ENCODE data around the gene GPATCH8.

DNA sequence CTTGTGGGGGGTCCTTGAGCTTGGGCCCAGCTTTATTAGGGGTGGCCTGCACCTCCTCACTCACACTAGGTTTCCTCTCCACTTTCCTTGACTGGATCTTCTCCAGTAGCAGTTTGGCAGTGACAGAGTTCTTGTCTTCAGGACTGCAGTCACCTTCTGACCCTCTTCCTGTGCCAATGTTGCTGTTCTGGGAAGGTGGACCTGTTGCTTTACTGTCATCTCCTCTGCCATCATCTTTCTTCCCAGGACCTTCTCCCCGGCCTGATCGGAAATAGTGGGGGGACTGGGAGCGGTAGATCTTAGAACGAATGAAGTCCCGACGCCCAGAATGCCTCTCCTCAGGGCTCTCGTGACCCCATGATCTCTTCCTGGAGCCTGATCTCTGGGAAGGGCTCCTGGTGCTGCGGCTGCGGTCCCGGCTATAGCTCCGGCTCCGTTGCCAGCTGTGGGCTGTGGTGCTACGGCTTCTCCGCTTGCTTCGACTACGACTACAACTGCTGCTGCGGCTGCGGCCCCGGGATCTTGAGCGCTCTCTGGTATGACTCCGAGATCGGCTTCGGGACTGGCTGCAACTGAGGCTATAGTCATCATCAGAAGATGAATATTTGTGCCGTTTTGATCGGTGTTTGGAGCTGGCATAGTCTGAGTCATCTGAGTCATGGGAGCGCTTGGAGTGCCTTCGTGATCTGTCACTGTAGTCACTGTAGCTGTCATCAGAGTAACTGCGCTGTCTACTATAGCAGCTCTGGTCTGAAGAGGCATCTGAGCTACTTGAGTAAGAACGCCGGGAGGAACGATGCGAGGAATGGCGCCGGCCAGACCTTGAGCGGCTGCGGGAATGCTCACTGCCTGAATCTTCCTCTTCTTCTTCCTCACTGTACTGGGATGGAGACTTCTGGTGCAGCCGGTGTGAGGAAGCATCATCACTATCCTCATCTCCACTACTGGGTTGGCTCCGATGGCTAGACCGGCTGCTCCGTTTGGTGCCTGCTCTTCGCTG is 104.2 kb downstream of the GPATCH8 start:
- TF ChIP-seq POLR2A (IDR thresholded peaks at IDR 0.05) (no peak), POLR2AphosphoS5 (IDR thresholded peaks at IDR 0.05) (no peak), EP300 (IDR thresholded peaks at IDR 0.05; ENCODE audit: low read depth) (no peak)
- TF ChIP-seq, protein P1, sequence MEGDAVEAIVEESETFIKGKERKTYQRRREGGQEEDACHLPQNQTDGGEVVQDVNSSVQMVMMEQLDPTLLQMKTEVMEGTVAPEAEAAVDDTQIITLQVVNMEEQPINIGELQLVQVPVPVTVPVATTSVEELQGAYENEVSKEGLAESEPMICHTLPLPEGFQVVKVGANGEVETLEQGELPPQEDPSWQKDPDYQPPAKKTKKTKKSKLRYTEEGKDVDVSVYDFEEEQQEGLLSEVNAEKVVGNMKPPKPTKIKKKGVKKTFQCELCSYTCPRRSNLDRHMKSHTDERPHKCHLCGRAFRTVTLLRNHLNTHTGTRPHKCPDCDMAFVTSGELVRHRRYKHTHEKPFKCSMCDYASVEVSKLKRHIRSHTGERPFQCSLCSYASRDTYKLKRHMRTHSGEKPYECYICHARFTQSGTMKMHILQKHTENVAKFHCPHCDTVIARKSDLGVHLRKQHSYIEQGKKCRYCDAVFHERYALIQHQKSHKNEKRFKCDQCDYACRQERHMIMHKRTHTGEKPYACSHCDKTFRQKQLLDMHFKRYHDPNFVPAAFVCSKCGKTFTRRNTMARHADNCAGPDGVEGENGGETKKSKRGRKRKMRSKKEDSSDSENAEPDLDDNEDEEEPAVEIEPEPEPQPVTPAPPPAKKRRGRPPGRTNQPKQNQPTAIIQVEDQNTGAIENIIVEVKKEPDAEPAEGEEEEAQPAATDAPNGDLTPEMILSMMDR (IDR thresholded peaks at IDR 0.05): no peak

All from transverse colon (tissue), 4 donors.